HG03442 (cell line): ENCODE measurements around the gene MAPK8.
"Not testable (repeated sequence)": the region's sequence is repeated elsewhere in the genome, so short reads cannot be mapped to it uniquely, and the experiment has no call there.

Experiments
- ATAC-seq: cut with Tn5 transposase; IDR thresholded peaks from one replicate; pipeline ENCODE4 v1.9.1; 2021; ENCODE audit warnings: mild to moderate bottlenecking, moderate library complexity; ENCODE audit not compliant: unreplicated experiment

MAPK8 gene

GRCh38 chr10:48306265-48306869 lies at the start of gene MAPK8:
TSS of gene MAPK8 (plus strand) at chr10:48306677. CDS start at chr10:48401661, 94,984 bp downstream.
- ATAC-seq: peak; percentile 77

- ATAC-seq: no peak
These were observed 49.0 kb upstream of the MAPK8 start for GRCh38 chr10:48257407-48257961.

GRCh38 chr10:48258105-48258504 lies 48.4 kb upstream of the MAPK8 start:
- ATAC-seq: no peak

GRCh38 chr10:48266528-48266927 lies 39.9 kb upstream of the MAPK8 start:
- ATAC-seq: peak; percentile 67

- no peak for ATAC-seq
These were observed 35.3 kb upstream of the MAPK8 start for GRCh38 chr10:48271047-48271730.

GRCh38 chr10:48272682-48273081 lies 33.8 kb upstream of the MAPK8 start:
- no peak for ATAC-seq

GRCh38 chr10:48273741-48274140 lies 32.7 kb upstream of the MAPK8 start:
- ATAC-seq: no peak

- no peak for ATAC-seq
These were observed 31.8 kb upstream of the MAPK8 start, which contains the start of gene FRMPD2 for GRCh38 chr10:48274636-48275035. TSS of gene FRMPD2 (minus strand) at chr10:48274696. CDS start at chr10:48274567, 129 bp downstream.

- no peak for ATAC-seq
These were observed 29.4 kb upstream of the MAPK8 start for GRCh38 chr10:48277093-48277492.

- peak; percentile 84 for ATAC-seq
These were observed 27.3 kb upstream of the MAPK8 start for GRCh38 chr10:48279081-48279751.

- ATAC-seq: not testable (repeated sequence)
These were observed 24.8 kb upstream of the MAPK8 start for GRCh38 chr10:48281697-48282096.

GRCh38 chr10:48282829-48283228 lies 23.6 kb upstream of the MAPK8 start:
- peak; percentile 60 for ATAC-seq

GRCh38 chr10:48284002-48284546 lies 22.4 kb upstream of the MAPK8 start:
- no peak for ATAC-seq

GRCh38 chr10:48284811-48285210 lies 21.7 kb upstream of the MAPK8 start:
- no peak for ATAC-seq

GRCh38 chr10:48285710-48286109 lies 20.8 kb upstream of the MAPK8 start:
- no peak for ATAC-seq

GRCh38 chr10:48286356-48286755 lies 20.1 kb upstream of the MAPK8 start:
- no peak for ATAC-seq

GRCh38 chr10:48287417-48288391 lies 18.8 kb upstream of the MAPK8 start:
- peak; percentile 55 for ATAC-seq

GRCh38 chr10:48288661-48289060 lies 17.8 kb upstream of the MAPK8 start:
- ATAC-seq: no peak

GRCh38 chr10:48289501-48290238 lies 16.8 kb upstream of the MAPK8 start:
- peak; percentile 41 for ATAC-seq
